A549 (cell line): ENCODE measurements around the gene SHLD3. TPM values are rescaled to one million over a fixed set of nuclear protein-coding genes. Genes with fewer than 3 reads are reported as not detected.
A peak's percentile ranks its signal among the peaks of the same experiment; 100 is the strongest.

Experiments used
- ATAC-seq, 2 experiments: fragments of 200-7000 bp in 1 of 2; fragments of >200 bp in 1 of 2; cut with Nextera tagmentation in 1 of 2; cut with Tn5 transposase in 1 of 2; 3 replicates each; pipeline versions ENCODE4 v1.8.0 to v1.9.1; 2018 to 2020; ENCODE audit warnings: mild to moderate bottlenecking in 1 of 2, moderate library complexity in 1 of 2
- CTCF ChIA-PET: fragments of 300-600 bp; sonication (Branson Sonifier 250); formaldehyde crosslinking; extraction: SDS; loops from one replicate; lab custom pipeline; 2021; ENCODE audit warnings: antibody characterized with exemption, inconsistent platforms; lab: Yijun Ruan, JAX
- POLR2A ChIA-PET: fragments of 350-600 bp; formaldehyde crosslinking; extraction: SDS; loops from one replicate; lab custom pipeline; 2021; ENCODE audit warnings: antibody characterized with exemption, inconsistent platforms; lab: Yijun Ruan, JAX
- DNase-seq, 2 experiments: peaks; one replicate each; pipeline versions ENCODE4 v3.0.0 to v3.0.0-alpha.2; 2011 to 2016; ENCODE audit warnings: low read depth in 1 of 2, low spot score in 1 of 2
- FAIRE-seq: peaks from 2 replicates; lab custom pipeline; 2011; peaks lifted over from hg19 to GRCh38; lab: Jason Lieb, UNC
- H3K27ac ChIP-seq, 2 experiments: fragments of >200 bp; sonication (Bioruptor Twin); formaldehyde crosslinking; 3 replicates each; pipeline ENCODE4 v1.5.1; 2016 to 2017
- H3K4me1 ChIP-seq: fragments of >200 bp; sonication (Bioruptor Twin); formaldehyde crosslinking; 3 replicates; pipeline ENCODE4 v1.6.1; 2016
- H3K4me2 ChIP-seq: fragments of >200 bp; sonication (Bioruptor Twin); formaldehyde crosslinking; 3 replicates; pipeline ENCODE4 v1.6.1; 2016
- H3K4me3 ChIP-seq: fragments of >200 bp; sonication (Bioruptor Twin); formaldehyde crosslinking; 3 replicates; pipeline ENCODE4 v1.5.1; 2016
- H3K9me3 ChIP-seq: fragments of >200 bp; sonication (Bioruptor Twin); formaldehyde crosslinking; 3 replicates; pipeline ENCODE4 v1.6.1; 2016
- ATOH8 ChIP-seq: fragments of 250-450 bp; sonication (Bioruptor Pico); IDR thresholded peaks from 2 replicates; pipeline ENCODE4 v1.5.0; 2020; ENCODE audit warnings: low read depth, mild to moderate bottlenecking, moderate library complexity
- CHD2 ChIP-seq: fragments of 150-350 bp; IDR thresholded peaks from 2 replicates; pipeline ENCODE4 v1.6.1; 2014; ENCODE audit warnings: low read length; ENCODE audit not compliant: partially characterized antibody
- CTCF ChIP-seq: fragments of >200 bp; sonication (Bioruptor Twin); formaldehyde crosslinking; IDR thresholded peaks from 3 replicates; pipeline ENCODE4 v1.5.1; 2016
- E2F6 ChIP-seq: IDR thresholded peaks from 2 replicates; pipeline ENCODE4 v1.6.1; 2012; ENCODE audit warnings: low read depth, borderline replicate concordance
- EHMT2 ChIP-seq: fragments of 200-600 bp; sonication (generic); IDR thresholded peaks from 2 replicates; pipeline ENCODE4 v1.6.1; 2016; ENCODE audit warnings: antibody characterized with exemption, low read depth, mild to moderate bottlenecking, moderate library complexity
- ESRRA ChIP-seq: fragments of 150-350 bp; IDR thresholded peaks from 2 replicates; pipeline ENCODE4 v1.6.1; 2014; ENCODE audit warnings: mild to moderate bottlenecking, low read length, borderline replicate concordance
- FOSL2 ChIP-seq, 2 experiments: fragments of 450-650 bp in 1 of 2; fragments of >200 bp in 1 of 2; sonication (Bioruptor Twin) in 1 of 2; formaldehyde crosslinking; IDR thresholded peaks; 2 replicates each; pipeline versions ENCODE4 v1.5.0 to v1.6.1; 2016 to 2020; ENCODE audit warnings: mild to moderate bottlenecking in 1 of 2, moderate library complexity in 1 of 2
- HDAC2 ChIP-seq: fragments of 200-600 bp; sonication (generic); IDR thresholded peaks from 2 replicates; pipeline ENCODE4 v1.6.1; 2016
- JUN ChIP-seq, 2 experiments: fragments of >200 bp; sonication (Bioruptor Twin); formaldehyde crosslinking; IDR thresholded peaks; 2 replicates in 1 of 2; 3 replicates in 1 of 2; pipeline ENCODE4 v1.6.1; 2016 to 2017
- KDM5A ChIP-seq: fragments of 200-600 bp; sonication (generic); IDR thresholded peaks from 2 replicates; pipeline ENCODE4 v1.6.1; 2016; ENCODE audit warnings: antibody characterized with exemption, mild to moderate bottlenecking
- MAX ChIP-seq: IDR thresholded peaks from 2 replicates; pipeline ENCODE4 v1.6.1; 2012
- MYC ChIP-seq: IDR thresholded peaks from 2 replicates; pipeline ENCODE4 v1.6.1; 2012; ENCODE audit warnings: mild to moderate bottlenecking, inconsistent platforms, low read length, improper control_type of control experiment, borderline replicate concordance
- NFE2L2 ChIP-seq: fragments of 150-350 bp; conservative IDR thresholded peaks from 2 replicates; pipeline ENCODE4 v1.6.1; 2014; ENCODE audit warnings: low read length
- PHF8 ChIP-seq: fragments of 200-600 bp; sonication (generic); IDR thresholded peaks from 2 replicates; pipeline ENCODE4 v1.6.1; 2016; ENCODE audit warnings: low read depth, mild to moderate bottlenecking, antibody characterized with exemption, moderate library complexity, borderline replicate concordance
- POLR2A ChIP-seq: IDR thresholded peaks from 2 replicates; pipeline ENCODE4 v1.6.1; 2012; ENCODE audit warnings: mild to moderate bottlenecking, low read length
- POLR2AphosphoS2 ChIP-seq: conservative IDR thresholded peaks from 2 replicates; pipeline ENCODE4 v1.6.1; 2012; ENCODE audit warnings: low read length, improper control_type of control experiment, inconsistent platforms
- RFX5 ChIP-seq: fragments of 450-650 bp; IDR thresholded peaks from 2 replicates; pipeline ENCODE4 v1.7.1; 2014; ENCODE audit warnings: antibody characterized with exemption, mild to moderate bottlenecking, moderate library complexity
- RNF2 ChIP-seq: fragments of 200-600 bp; sonication (generic); IDR thresholded peaks from 2 replicates; pipeline ENCODE4 v1.6.1; 2016; ENCODE audit warnings: low read depth, mild to moderate bottlenecking, antibody characterized with exemption, moderate library complexity, borderline replicate concordance
- ZNF302 ChIP-seq: fragments of 250-450 bp; sonication (Bioruptor Pico); IDR thresholded peaks from 2 replicates; pipeline ENCODE4 v1.9.0; 2021; ENCODE audit warnings: inconsistent platforms, mild to moderate bottlenecking, moderate library complexity
- WGBS: methylation state at CpG from one replicate; pipeline ENCODE4 v1.1.6; 2017; ENCODE audit errors: missing lambda C conversion rate; 5-methylcytosine and 5-hydroxymethylcytosine counted together
- polyA minus RNA-seq: library from RNA; depleted of rRNA, polyadenylated mRNA; stranded (reverse); fragments of >200 nt; gene quantifications from 2 replicates; pipeline ENCODE4 v1.2.3, GENCODE V29; 2011; rRNA and poly(A)+ RNA removed
- polyA plus RNA-seq, 4 experiments: library from polyadenylated mRNA; depleted of rRNA in 3 of 4; stranded (reverse); fragments of >200 nt; fragmentation: RNase III in 1 of 4; extraction: RNeasy Plus Mini Kit Qiagen cat#74134 plus additional on column Dnase treatment in 1 of 4; gene quantifications; 2 replicates in 3 of 4; 3 replicates in 1 of 4; pipeline ENCODE4 v1.2.3, GENCODE V29; 2011 to 2017

The SHLD3 gene
- polyA plus RNA-seq (2011; rRNA removed) (4.5 and 5.0 TPM in 2 replicates), polyA plus RNA-seq (2017; fragmentation: RNase III; extraction: RNeasy Plus Mini Kit Qiagen cat#74134 plus additional on column Dnase treatment) (2.7 to 3.3 TPM (median 3.2 TPM) in 3 replicates), polyA minus RNA-seq (1.4 and 1.6 TPM in 2 replicates)
- 1.5 TPM in 2 replicates for polyA plus RNA-seq (2012; cell fraction: cytosol; rRNA removed)
- polyA plus RNA-seq (2012; cell fraction: nucleus; rRNA removed), result 0.59 and 0.89 TPM in 2 replicates

GRCh38 chr5:65624571-65625555 lies at the start of gene SHLD3, which contains the start of gene TRAPPC13:
TSS of gene SHLD3 (plus strand) at chr5:65625027. CDS start at chr5:65629588, 4,561 bp downstream.
TSS of gene TRAPPC13 (plus strand) at chr5:65625027. CDS start at chr5:65625061, 34 bp downstream.
- TF ChIP-seq E2F6 (0 out of 2 replicates have a peak, but pooled peaks have one; percentile 27), JUN (IDR thresholded peaks at IDR 0.05) (peak; percentile 78 to 92), NFE2L2 (no peak), KDM5A (peak; percentile 97), EHMT2 (no peak), PHF8 (peak; percentile 68), POLR2A (peak; percentile 37; the same call in 1 of the 2 replicates), ATOH8 (no peak), CHD2 (peak; percentile 23), HDAC2 (peak; percentile 90), FOSL2 (IDR thresholded peaks at IDR 0.05) (no peak), FOSL2 (CRISPR knock-in tag; IDR thresholded peaks at IDR 0.05) (peak; percentile 7; the same call in 1 of the 2 replicates)
- peak within 1 kb of the TSS; percentile 90 for H3K4me2 ChIP-seq
- WGBS, result 2% methylated on average over 35 of the region's 36 CpGs
- ChIA-PET POLR2A (interaction anchor here (1.0 kb wide), 1 partner anchor 97 kb away, joined by 5 read pairs; the partner anchor contains the start of genes NLN and SGTB), CTCF (interaction anchor here (0.7 to 1.0 kb wide), 2 partner anchors 17 to 416 kb away, joined by 3 to 4 read pairs; no protein-coding TSS in a partner anchor)
- peak within 1 kb of the TSS; percentile 87 to 90 for H3K27ac ChIP-seq
- FAIRE-seq (no peak), ATAC-seq (peak; percentile 90), DNase-seq (peak; percentile 64 to 92)
- H3K4me1 ChIP-seq, result peaks cover 15% of the 10 kb centered on the region; the same call in 2 of the 3 replicates
- H3K9me3 ChIP-seq, result no peaks in the 10 kb centered on the region
- peak within 1 kb of the TSS; percentile 72 for H3K4me3 ChIP-seq

- Histone ChIP-seq H3K9me3 (no peaks in the 10 kb centered on the region), H3K4me3 (no peak overlapping the region), H3K4me1 (no peaks in the 10 kb centered on the region), H3K4me2 (no peak overlapping the region), H3K27ac (no peak overlapping the region)
- ChIA-PET CTCF (no interaction called here), POLR2A (no interaction called here)
- no peak for DNase-seq
- FAIRE-seq, result peak; percentile 49
- TF ChIP-seq PHF8, result no peak
- no peak for TF ChIP-seq POLR2AphosphoS2
- TF ChIP-seq MYC, result no peak
- TF ChIP-seq NFE2L2, result no peak
- no peak for ATAC-seq
These were observed 47.7 kb upstream of the SHLD3 start for GRCh38 chr5:65577141-65577540.

- H3K9me3 ChIP-seq, result no peaks in the 10 kb centered on the region
- no peak overlapping the region for H3K4me3 ChIP-seq
- no peak overlapping the region for H3K4me2 ChIP-seq
- ATAC-seq (no peak), FAIRE-seq (no peak), DNase-seq (no peak)
- ChIA-PET CTCF (no interaction called here), POLR2A (no interaction called here)
- 57% methylated on average over 2 of the region's 2 CpGs for WGBS
- no peaks in the 10 kb centered on the region for H3K4me1 ChIP-seq
- no peak for TF ChIP-seq RNF2
- TF ChIP-seq ZNF302 (CRISPR knock-in tag), result no peak
- no peak for TF ChIP-seq RFX5
- TF ChIP-seq ESRRA, result no peak
- no peak for TF ChIP-seq MAX
- peak; percentile 30; the same call in 2 of the 3 replicates for TF ChIP-seq CTCF
- H3K27ac ChIP-seq, result no peak overlapping the region
These were observed 36.1 kb upstream of the SHLD3 start for GRCh38 chr5:65588694-65589093.
